Activated T-helper 1 cell treated with anti-CD3 and anti-CD28 coated beads, Interleukin-12 subunit alpha, Interleukin-12 subunit beta, Interleukin-2, Interleukin-4 antibody, amounts not matched to agents 30 ng/mL and 10 ng/mL and 1 ng/mL, durations not matched to agents 14 hours and 24 hours and 36 hours (primary cell): ENCODE data around the gene TGM4. TPM values are rescaled to one million over a fixed set of nuclear protein-coding genes. Genes with fewer than 3 reads are reported as not detected.

Experiments
- DNase-seq: peaks from one replicate; pipeline ENCODE4 v3.0.0; 2021; ENCODE audit warnings: low spot score
- H3K27ac Mint-ChIP-seq: one replicate; pipeline ENCODE4 v1.8.0; 2021; ENCODE audit warnings: mild to moderate bottlenecking, mixed read lengths
- H3K27me3 Mint-ChIP-seq: one replicate; pipeline ENCODE4 v1.8.0; 2022; ENCODE audit warnings: mild to moderate bottlenecking, moderate library complexity, mixed read lengths; ENCODE audit not compliant: insufficient read depth
- H3K36me3 Mint-ChIP-seq: one replicate; pipeline ENCODE4 v1.8.0; 2021; ENCODE audit warnings: low read depth, mixed read lengths
- H3K4me1 Mint-ChIP-seq: one replicate; pipeline ENCODE4 v1.8.0; 2021; ENCODE audit warnings: low read depth, mixed read lengths
- H3K4me3 Mint-ChIP-seq: one replicate; pipeline ENCODE4 v1.8.0; 2021; ENCODE audit warnings: mild to moderate bottlenecking, moderate library complexity, mixed read lengths
- H3K9me3 Mint-ChIP-seq: one replicate; pipeline ENCODE4 v1.8.0; 2021; ENCODE audit warnings: mixed read lengths
- intact Hi-C: fragments of 100-400 bp; cut with micrococcal nuclease; formaldehyde crosslinking; loops from one replicate; pipeline ENCODE4 v1.15.1; 2024
- total RNA-seq: library from RNA; stranded (reverse); gene quantifications from 2 replicates; pipeline ENCODE4 v1.2.3, GENCODE V29; 2022

Gene TGM4
- total RNA-seq, 1 donor from 2014 or later = not detected

DNA sequence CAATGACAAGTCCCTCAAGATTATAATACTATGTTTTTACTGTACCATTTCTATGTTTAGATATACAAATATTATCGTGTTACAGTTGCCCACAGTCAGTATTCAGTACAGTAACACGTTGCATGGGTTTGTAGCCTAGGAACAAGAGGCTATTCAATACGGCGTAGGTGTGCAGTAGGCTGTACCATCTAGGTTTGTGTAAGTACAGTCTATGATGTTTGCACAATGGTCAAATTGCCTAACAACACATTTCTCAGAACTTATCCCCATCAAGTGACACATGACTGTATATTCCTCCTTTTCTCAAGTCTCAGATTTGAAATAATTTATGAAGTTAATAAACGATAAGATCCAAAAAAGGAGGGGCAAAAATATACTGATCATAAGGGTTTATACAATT lies 79.9 kb downstream of the TGM4 start:
- Mint-ChIP-seq H3K27ac (no peak overlapping the region), H3K4me3 (no peak overlapping the region), H3K36me3 (peaks cover 14% of the 10 kb centered on the region), H3K4me1 (peaks cover 15% of the 10 kb centered on the region), H3K9me3 (no peaks in the 10 kb centered on the region), H3K27me3 (no peaks in the 10 kb centered on the region)
- DNase-seq = no peak
- intact Hi-C loops = no loop called here

DNA sequence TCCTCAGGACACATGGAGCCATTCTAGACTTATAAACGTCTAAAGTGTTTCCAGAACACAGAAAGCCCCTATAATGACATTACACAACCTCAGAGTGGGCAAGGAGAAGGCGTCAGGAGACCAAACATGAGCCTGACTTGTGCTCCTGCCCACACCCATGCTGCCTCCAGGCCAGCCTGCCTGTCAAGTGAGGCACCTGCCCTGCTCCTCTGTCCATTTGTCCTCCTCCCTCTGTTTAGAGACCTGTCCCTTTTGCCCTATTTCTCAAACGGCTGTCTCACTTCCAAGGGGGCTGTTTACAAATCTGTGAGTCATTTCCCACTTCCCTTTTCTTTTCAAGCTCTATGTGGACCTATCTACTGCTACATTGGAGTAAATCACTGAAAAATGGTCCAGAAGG lies 80.6 kb downstream of the TGM4 start:
- Mint-ChIP-seq H3K27ac (no peak overlapping the region), H3K36me3 (peaks cover 14% of the 10 kb centered on the region), H3K4me1 (peaks cover 15% of the 10 kb centered on the region), H3K4me3 (no peak overlapping the region), H3K9me3 (no peaks in the 10 kb centered on the region), H3K27me3 (no peaks in the 10 kb centered on the region)
- no peak for DNase-seq
- intact Hi-C loops = no loop called here

DNA sequence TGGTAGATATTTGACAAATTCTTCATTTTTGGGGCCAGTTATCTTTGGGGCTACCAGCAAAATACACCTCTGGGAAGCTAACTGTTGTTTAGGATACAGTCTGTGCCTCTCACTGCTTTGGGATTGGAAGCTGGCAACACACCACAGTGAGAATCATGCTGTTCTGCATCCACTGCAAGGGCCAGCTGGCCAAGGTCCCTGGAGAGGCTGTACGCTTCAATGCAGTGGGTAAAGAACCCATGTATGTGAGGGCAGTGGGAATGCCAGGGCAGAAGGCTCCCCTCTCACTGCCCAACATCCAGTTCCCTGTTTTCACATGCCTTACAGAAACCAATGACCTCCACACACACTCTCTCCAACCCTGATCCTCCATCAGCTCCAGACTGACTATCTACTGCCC lies 81.5 kb downstream of the TGM4 start:
- DNase-seq = no peak
- Mint-ChIP-seq H3K9me3 (no peaks in the 10 kb centered on the region), H3K27me3 (no peaks in the 10 kb centered on the region), H3K27ac (no peak overlapping the region), H3K4me1 (peaks cover 20% of the 10 kb centered on the region), H3K36me3 (peaks cover 14% of the 10 kb centered on the region), H3K4me3 (no peak overlapping the region)
- intact Hi-C loops = no loop called here

DNA sequence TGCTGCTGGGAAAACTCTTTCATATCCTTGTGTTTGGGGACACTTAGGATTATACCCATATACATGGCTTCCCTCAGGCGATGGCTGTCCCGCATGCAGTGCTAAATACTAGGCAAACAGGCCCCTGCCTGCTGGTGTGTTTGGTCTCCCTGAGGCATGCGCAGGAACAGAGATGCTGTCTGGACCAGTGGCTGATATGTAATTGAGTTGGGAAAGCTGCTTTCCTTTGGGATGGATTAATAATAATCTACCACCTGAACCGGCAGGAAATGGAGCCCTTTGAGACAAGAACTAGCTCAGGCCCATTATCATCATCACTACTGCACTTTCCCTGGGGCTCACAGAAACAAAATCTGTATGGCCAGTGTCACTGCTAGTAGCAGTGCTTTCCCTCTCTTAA lies 83.6 kb downstream of the TGM4 start:
- Mint-ChIP-seq H3K36me3 (peaks cover 14% of the 10 kb centered on the region), H3K4me3 (no peak overlapping the region), H3K27me3 (no peaks in the 10 kb centered on the region), H3K9me3 (no peaks in the 10 kb centered on the region), H3K4me1 (peaks cover 26% of the 10 kb centered on the region), H3K27ac (no peak overlapping the region)
- no peak for DNase-seq
- intact Hi-C loops = no loop called here

DNA sequence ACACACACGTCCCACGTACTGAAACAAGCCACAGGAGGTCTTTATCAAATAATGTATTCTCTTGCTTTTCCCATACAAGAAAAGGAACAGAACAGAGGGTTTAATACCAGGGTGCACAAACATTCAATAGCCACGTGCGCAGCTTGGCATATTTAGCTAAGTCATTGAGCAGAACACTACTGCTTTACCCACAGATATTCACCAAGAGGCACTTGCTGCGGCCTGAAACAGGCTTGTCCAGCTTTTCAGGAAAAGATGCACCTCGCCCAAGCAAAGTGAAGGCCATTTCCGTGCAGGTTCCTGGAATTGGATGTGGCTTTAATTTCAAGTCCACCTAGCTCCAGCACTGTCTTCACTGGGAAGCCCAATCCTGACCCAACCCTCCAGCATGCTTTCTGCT lies 84.0 kb downstream of the TGM4 start:
- H3K36me3 Mint-ChIP-seq = peaks cover 14% of the 10 kb centered on the region
- peaks cover 26% of the 10 kb centered on the region for H3K4me1 Mint-ChIP-seq
- no peak for DNase-seq
- no peaks in the 10 kb centered on the region for H3K9me3 Mint-ChIP-seq
- H3K4me3 Mint-ChIP-seq = no peak overlapping the region
- H3K27me3 Mint-ChIP-seq = no peaks in the 10 kb centered on the region
- H3K27ac Mint-ChIP-seq = no peak overlapping the region
- intact Hi-C loops = no loop called here

DNA sequence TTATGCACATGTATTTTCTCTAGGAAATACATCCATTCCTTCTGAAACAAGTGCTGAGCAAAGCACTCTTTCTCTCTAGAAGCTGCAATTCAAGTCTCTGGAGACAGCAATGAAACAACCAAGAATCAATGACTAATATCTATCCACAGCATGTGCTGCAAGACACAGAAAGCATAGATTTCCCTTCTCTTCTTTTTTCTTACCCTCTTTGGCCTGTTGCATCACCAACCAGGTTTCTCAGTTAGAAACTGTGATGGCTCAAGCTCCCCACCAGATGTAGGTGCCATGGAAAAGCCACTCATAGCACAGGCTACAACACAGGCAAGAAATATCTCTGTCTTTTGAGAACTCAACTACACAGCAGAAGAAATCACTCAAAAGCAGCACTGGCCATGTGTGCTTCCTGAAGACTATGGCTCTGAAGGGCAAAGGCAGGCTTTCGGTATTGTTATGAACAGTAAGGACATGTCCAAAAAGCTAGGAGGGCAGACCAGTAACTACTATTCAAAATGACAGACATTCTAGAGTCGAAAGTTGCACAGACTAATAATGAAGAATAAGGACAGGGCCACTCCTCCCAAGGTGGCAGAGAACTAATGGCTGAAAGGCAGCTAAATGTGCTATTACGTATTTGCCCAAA lies 86.1 kb downstream of the TGM4 start:
- H3K27me3 Mint-ChIP-seq = no peaks in the 10 kb centered on the region
- peaks cover 30% of the 10 kb centered on the region for H3K4me1 Mint-ChIP-seq
- H3K36me3 Mint-ChIP-seq = peaks cover 14% of the 10 kb centered on the region
- no peak for DNase-seq
- H3K4me3 Mint-ChIP-seq = no peak overlapping the region
- H3K9me3 Mint-ChIP-seq = no peaks in the 10 kb centered on the region
- intact Hi-C loops = no loop called here
- H3K27ac Mint-ChIP-seq = no peak overlapping the region

DNA sequence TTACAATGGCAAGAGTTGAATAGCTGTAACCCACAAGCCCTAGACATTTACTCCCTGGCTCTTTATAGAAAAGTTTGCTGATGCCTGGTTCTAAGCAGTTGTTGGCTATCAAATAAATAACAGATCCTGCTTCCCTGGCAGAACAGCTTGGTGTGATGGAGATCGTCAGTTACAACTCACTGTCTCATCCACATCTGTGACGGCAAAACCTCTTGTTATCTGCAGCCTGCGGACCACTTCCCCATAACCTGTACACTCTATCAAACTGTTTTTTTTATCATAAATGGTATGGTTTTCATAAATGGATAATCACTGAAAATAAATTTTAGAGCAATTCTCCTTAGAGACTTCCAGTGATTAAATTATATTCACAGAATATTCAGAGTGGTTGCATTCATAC lies 87.5 kb downstream of the TGM4 start:
- Mint-ChIP-seq H3K27ac (no peak overlapping the region), H3K9me3 (no peaks in the 10 kb centered on the region), H3K4me1 (peaks cover 34% of the 10 kb centered on the region), H3K27me3 (no peaks in the 10 kb centered on the region), H3K4me3 (no peak overlapping the region), H3K36me3 (peaks cover 7% of the 10 kb centered on the region)
- DNase-seq = no peak
- intact Hi-C loops = no loop called here

DNA sequence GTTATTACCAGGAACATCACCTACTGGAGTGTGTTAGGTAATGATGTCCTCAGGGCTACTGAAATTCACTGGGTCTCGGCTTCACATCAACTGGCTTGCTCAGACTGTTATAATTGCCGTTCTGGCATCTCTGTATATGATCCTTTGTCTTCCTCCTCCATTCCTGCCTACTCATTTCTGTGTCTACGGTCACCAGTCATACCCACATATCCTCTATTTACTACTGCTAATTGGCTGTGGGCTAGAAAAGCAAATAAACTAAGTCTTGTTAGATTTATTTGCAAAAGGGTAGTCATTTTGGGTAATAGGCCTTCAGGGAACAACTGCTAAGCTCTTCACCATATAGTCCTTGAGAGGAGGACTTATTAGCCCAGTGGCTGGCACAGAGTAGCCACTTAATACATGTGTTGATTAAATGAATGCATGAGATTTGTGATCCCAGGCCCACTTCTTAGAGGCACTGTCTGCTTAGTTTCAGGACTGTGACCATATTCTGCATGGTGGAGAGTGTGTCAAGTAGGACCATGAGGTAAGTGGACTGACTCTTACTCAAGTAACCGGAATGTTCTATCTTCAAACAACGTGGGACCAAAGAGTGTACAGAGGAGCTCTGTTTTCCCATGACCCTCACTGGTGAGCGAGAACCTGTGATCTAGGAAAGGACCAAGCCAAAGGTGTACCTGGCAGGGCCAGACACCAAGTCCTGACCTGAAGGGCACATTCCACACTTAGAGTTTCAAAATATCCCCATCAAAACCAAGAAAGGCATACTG lies 88.4 kb downstream of the TGM4 start:
- no peaks in the 10 kb centered on the region for H3K9me3 Mint-ChIP-seq
- DNase-seq = no peak
- intact Hi-C loops = no loop called here
- H3K4me3 Mint-ChIP-seq = no peak overlapping the region
- peaks cover 4% of the 10 kb centered on the region for H3K36me3 Mint-ChIP-seq
- H3K27me3 Mint-ChIP-seq = no peaks in the 10 kb centered on the region
- no peak overlapping the region for H3K27ac Mint-ChIP-seq
- peaks cover 41% of the 10 kb centered on the region for H3K4me1 Mint-ChIP-seq

DNA sequence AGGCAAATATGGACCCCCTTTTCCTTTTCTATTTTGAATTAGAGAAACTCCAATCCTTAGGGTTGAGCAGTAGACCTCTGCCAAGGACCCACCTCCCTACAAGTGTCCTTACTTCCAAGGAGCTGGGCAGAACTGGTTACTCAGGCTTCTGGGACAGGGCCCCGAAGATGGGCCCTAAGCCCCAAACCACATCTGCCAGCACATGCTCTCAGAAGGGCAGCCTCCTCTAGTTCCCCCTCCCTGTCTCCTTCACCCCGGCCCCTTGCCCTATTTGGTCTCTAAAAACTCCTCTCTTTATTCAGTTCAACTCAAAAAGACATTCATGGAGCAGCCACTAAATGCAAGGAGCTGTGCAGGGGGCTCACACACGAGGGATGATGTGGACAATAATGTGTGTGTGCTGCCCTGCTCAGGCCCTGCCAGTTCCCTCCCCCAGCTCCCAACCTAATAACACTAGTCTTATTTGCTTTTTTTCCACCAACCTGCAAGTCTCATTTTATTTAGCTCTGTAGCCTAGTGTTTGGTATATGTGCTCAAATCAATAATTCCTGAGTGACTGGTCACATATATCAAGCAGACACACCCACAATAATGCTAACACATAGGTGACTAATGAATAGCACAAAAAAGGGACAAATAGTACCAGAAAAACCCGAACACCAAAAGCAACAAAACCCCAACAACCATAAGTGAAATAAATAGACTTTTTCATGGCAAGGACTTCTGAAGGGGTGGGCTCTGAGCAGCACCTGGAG lies 89.3 kb downstream of the TGM4 start:
- peaks cover 50% of the 10 kb centered on the region for H3K4me1 Mint-ChIP-seq
- DNase-seq = no peak
- H3K9me3 Mint-ChIP-seq = no peaks in the 10 kb centered on the region
- no peak overlapping the region for H3K4me3 Mint-ChIP-seq
- peaks cover 2% of the 10 kb centered on the region for H3K36me3 Mint-ChIP-seq
- no peak overlapping the region for H3K27ac Mint-ChIP-seq
- intact Hi-C loops = no loop called here
- H3K27me3 Mint-ChIP-seq = no peaks in the 10 kb centered on the region

Other genes starting within 250 kb of the TGM4 start
- 11.6 and 12.0 TPM in 2 replicates for gene ZNF197, start 249.6 kb upstream of the TGM4 start, total RNA-seq
- gene ZNF35, start 225.9 kb upstream of the TGM4 start, total RNA-seq = 4.8 and 5.5 TPM in 2 replicates
- 0.54 and 0.73 TPM in 2 replicates for gene ZNF502, start 161.9 kb upstream of the TGM4 start, total RNA-seq
- 1.5 and 1.6 TPM in 2 replicates for gene ZNF501, start 145.0 kb upstream of the TGM4 start, total RNA-seq
- 39.2 and 40.4 TPM in 2 replicates for gene KIAA1143, start 113.0 kb upstream of the TGM4 start, total RNA-seq
- gene KIF15, start 112.8 kb upstream of the TGM4 start, total RNA-seq = 23.2 and 25.5 TPM in 2 replicates
- 8.6 and 10.0 TPM in 2 replicates for gene TMEM42, start 12.7 kb upstream of the TGM4 start, total RNA-seq
- 46.6 and 47.5 TPM in 2 replicates for gene ZDHHC3, start 101.6 kb downstream of the TGM4 start, total RNA-seq
- 93.6 and 94.4 TPM in 2 replicates for gene EXOSC7, start 101.6 kb downstream of the TGM4 start, total RNA-seq
- not detected in 2 replicates for gene CLEC3B, start 151.7 kb downstream of the TGM4 start, total RNA-seq